ENCODE measurements around the gene TPD52L3.

- no peak for TF ChIP-seq POLR2A (IDR thresholded peaks at IDR 0.05; ENCODE audit: low read depth, low read length)
- TF ChIP-seq CTCF (conservative IDR thresholded peaks at IDR 0.05; ENCODE audit: low read depth, low read length): no peak
- TF ChIP-seq MXI1 (IDR thresholded peaks at IDR 0.05; ENCODE audit: borderline replicate concordance, low read depth, low read length): no peak
These were observed 40.7 kb downstream of the TPD52L3 start for GRCh38 chr9:6368831-6369230.

Data from IMR-90 (cell line).